Activated CD4-positive, CD25-positive, alpha-beta regulatory T cell treated with anti-CD3 and anti-CD28 coated beads, Interleukin-2, amount 50 U/mL, for 72 hours (primary cell): ENCODE data around the gene ABCA7.
A peak's percentile ranks its signal among the peaks of the same experiment; 100 is the strongest.

Source experiments
- DNase-seq: peaks from one replicate; pipeline ENCODE4 v3.0.0; 2021

ABCA7 gene

GRCh38 chr19:1061987-1062386 is 22.1 kb downstream of the ABCA7 start:
- no peak for DNase-seq

GRCh38 chr19:1062387-1063029 is 22.6 kb downstream of the ABCA7 start:
- no peak for DNase-seq

GRCh38 chr19:1063030-1063908 is 23.4 kb downstream of the ABCA7 start:
- peak; percentile 67 for DNase-seq

GRCh38 chr19:1063909-1064660 is 24.2 kb downstream of the ABCA7 start:
- DNase-seq, result no peak

- DNase-seq, result peak; percentile 75
These were observed 25.0 kb downstream of the ABCA7 start for GRCh38 chr19:1064661-1065605.

- no peak for DNase-seq
These were observed 25.8 kb downstream of the ABCA7 start for GRCh38 chr19:1065606-1066109.

GRCh38 chr19:1066251-1066747 is 26.4 kb downstream of the ABCA7 start:
- DNase-seq, result no peak

GRCh38 chr19:1066748-1067340 is 26.9 kb downstream of the ABCA7 start, which contains the start of gene ARHGAP45:
ARHGAP45 (plus strand) TSS chr19:1067167; CDS start chr19:1067406, 239 bp downstream.
- DNase-seq, result peak; percentile 76

GRCh38 chr19:1067341-1067957 is 27.5 kb downstream of the ABCA7 start:
- peak; percentile 64 for DNase-seq

GRCh38 chr19:1068009-1069001 is 28.4 kb downstream of the ABCA7 start:
- DNase-seq, result peak; percentile 69

GRCh38 chr19:1069009-1069779 is 29.3 kb downstream of the ABCA7 start:
- peak; percentile 66 for DNase-seq

- no peak for DNase-seq
These were observed 30.6 kb downstream of the ABCA7 start for GRCh38 chr19:1070576-1070930.

GRCh38 chr19:1070931-1071791 is 31.3 kb downstream of the ABCA7 start:
- DNase-seq, result no peak

GRCh38 chr19:1072371-1073015 is 32.6 kb downstream of the ABCA7 start:
- no peak for DNase-seq

- no peak for DNase-seq
These were observed 33.4 kb downstream of the ABCA7 start for GRCh38 chr19:1073063-1073955.

- no peak for DNase-seq
These were observed 34.1 kb downstream of the ABCA7 start for GRCh38 chr19:1073956-1074517.
